MM.1S (cell line): ENCODE measurements around the gene RRAD.

Experiments used
- CTCF ChIP-seq: fragments of 300-600 bp; sonication (generic); IDR thresholded peaks from 2 replicates; pipeline ENCODE4 v1.5.1; 2016; ENCODE audit warnings: antibody characterized with exemption, low read length, mixed read lengths
- EZH2 ChIP-seq: fragments of 300-600 bp; sonication (generic); optimal IDR thresholded peaks from 2 replicates; pipeline ENCODE3; 2017; ENCODE audit warnings: low read depth, mild to moderate bottlenecking, antibody characterized with exemption, low read length, mixed read lengths
- EZH2phosphoT487 ChIP-seq: fragments of 300-600 bp; sonication (generic); IDR thresholded peaks from 2 replicates; pipeline ENCODE4 v1.6.1; 2018; ENCODE audit warnings: antibody characterized with exemption, low read length

- no peak for TF ChIP-seq CTCF
- TF ChIP-seq EZH2, result no peak
- TF ChIP-seq EZH2phosphoT487, result no peak
Measured at GRCh38 chr16:66914541-66914940, 10.8 kb downstream of the RRAD start.
